GDM1 (cell line): ENCODE results near the gene FXYD6.

Experiments
- DNase-seq: peaks from one replicate; lab custom pipeline; 2025; lab: John Stamatoyannopoulos, UW

Gene FXYD6

GRCh38 chr11:117792992-117793391 lies 83.5 kb downstream of the FXYD6 start:
- DNase-seq = no peak

DNA sequence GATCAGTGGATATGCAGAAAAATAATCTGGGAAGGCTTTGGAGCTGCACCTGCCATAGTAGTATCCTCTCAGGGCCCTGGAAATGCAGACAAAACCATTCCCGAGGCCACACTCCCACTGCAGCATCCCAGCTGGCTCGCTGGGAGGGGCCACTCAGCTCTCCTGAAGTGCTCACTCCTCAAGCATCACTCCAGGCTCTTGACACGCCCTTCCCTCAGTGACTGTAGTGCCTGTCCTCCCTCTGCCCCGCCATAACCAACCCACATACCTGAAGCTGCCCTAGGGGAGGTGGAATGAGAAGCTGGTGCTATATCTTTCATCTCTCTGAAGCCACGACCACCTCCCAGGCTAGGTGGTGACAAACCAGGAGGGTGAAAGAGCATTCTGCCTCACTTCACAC lies 84.2 kb downstream of the FXYD6 start:
- DNase-seq = no peak

- DNase-seq = no peak
These were observed 86.2 kb downstream of the FXYD6 start for GRCh38 chr11:117790279-117790678.

DNA sequence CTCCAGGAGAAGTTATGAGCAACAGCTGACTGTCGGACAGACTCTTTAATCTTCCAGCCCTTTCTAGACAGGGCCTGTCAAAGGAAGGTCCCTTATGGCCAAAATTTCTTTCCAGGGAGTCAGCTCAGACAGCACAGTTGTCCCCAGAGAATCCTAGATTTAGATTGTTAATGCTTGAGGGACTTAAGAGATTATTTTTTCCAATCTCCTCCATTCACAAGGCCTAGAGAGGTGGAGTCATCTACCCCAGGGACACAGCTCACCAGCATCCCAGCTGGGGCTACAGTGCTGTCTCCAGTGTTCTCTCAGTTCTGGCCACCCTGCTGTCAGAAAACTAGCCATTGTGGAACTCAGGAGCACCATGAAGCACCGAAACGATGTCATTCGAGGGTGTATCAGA lies 87.2 kb downstream of the FXYD6 start:
- no peak for DNase-seq
